PFSK-1 (cell line): ENCODE measurements around the gene ANKRD13D.

Experiments used
- FOXP2 ChIP-seq: optimal IDR thresholded peaks from 2 replicates; pipeline ENCODE3; 2011; ENCODE audit warnings: borderline replicate concordance, control low read depth, inconsistent platforms; ENCODE audit not compliant: insufficient read depth; ENCODE audit errors: extremely low read length, extremely low read depth
- POLR2AphosphoS5 ChIP-seq: IDR thresholded peaks from 2 replicates; pipeline ENCODE4 v1.6.1; 2012; ENCODE audit warnings: low read depth, mild to moderate bottlenecking, control low read depth, low read length, moderate library complexity
- SIN3A ChIP-seq: IDR thresholded peaks from 2 replicates; pipeline ENCODE4 v1.6.1; 2012; ENCODE audit warnings: mild to moderate bottlenecking, low read length, moderate library complexity, borderline replicate concordance; ENCODE audit not compliant: insufficient read depth
- TAF1 ChIP-seq: IDR thresholded peaks from 2 replicates; pipeline ENCODE4 v1.6.1; 2012; ENCODE audit warnings: low read length, control low read depth, borderline replicate concordance; ENCODE audit not compliant: insufficient read depth
- TF ChIP-seq, protein P1 (sequence below), 2 experiments: IDR thresholded peaks; 2 replicates each; pipeline versions ENCODE4 v1.6.1 to v1.8.0; 2011 to 2012; ENCODE audit warnings: low read depth in 2 of 2, low read length in 2 of 2, control low read depth in 1 of 2, inconsistent platforms in 1 of 2, mild to moderate bottlenecking in 1 of 2, moderate library complexity in 1 of 2; ENCODE audit not compliant: insufficient read depth in 1 of 2

Gene ANKRD13D

DNA sequence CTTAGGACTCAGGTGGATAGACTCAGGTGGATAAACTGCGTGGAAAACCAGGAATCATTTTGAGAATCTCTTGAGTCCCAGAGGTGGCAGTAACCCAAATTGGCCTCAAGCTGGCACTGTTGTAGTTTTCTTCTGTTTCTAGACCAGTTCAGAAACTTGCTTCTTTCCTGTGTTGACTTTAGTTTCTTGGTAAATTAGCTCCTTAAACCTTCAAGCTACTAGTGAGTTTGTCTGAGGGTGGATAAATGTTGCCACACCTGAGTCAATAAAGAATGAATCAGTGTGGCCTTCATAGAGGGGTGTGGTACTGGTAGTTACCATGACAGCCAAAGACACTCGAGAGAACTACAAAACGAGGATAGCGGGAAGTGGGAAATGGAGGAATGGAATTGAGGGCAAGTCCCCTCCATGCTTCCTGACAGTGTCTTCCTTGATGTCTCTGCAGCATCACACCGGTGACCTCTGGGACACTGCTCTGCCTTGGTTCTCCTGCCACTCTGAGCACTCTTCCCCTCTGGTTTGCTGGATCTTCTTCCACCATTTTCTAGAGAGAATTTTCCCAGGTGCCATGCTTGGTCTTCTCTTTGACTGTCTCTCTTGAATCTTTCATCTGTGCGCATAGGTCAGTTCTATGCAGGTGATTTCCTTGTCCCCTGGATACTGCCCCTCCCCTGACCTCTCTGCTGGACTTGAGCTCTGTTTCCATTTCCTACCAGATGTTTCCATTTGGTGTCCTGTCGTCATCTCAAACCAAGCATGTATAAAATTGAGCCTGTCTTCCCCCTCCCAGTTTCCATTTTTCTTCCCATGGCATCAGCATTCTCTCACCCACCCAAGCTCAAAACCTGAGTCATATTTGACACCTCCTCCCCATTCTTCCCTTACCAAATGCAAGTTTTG is 57.1 kb downstream of the ANKRD13D start:
- TF ChIP-seq FOXP2 = no peak
- TF ChIP-seq SIN3A = no peak
- TF ChIP-seq, protein P1, sequence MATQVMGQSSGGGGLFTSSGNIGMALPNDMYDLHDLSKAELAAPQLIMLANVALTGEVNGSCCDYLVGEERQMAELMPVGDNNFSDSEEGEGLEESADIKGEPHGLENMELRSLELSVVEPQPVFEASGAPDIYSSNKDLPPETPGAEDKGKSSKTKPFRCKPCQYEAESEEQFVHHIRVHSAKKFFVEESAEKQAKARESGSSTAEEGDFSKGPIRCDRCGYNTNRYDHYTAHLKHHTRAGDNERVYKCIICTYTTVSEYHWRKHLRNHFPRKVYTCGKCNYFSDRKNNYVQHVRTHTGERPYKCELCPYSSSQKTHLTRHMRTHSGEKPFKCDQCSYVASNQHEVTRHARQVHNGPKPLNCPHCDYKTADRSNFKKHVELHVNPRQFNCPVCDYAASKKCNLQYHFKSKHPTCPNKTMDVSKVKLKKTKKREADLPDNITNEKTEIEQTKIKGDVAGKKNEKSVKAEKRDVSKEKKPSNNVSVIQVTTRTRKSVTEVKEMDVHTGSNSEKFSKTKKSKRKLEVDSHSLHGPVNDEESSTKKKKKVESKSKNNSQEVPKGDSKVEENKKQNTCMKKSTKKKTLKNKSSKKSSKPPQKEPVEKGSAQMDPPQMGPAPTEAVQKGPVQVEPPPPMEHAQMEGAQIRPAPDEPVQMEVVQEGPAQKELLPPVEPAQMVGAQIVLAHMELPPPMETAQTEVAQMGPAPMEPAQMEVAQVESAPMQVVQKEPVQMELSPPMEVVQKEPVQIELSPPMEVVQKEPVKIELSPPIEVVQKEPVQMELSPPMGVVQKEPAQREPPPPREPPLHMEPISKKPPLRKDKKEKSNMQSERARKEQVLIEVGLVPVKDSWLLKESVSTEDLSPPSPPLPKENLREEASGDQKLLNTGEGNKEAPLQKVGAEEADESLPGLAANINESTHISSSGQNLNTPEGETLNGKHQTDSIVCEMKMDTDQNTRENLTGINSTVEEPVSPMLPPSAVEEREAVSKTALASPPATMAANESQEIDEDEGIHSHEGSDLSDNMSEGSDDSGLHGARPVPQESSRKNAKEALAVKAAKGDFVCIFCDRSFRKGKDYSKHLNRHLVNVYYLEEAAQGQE (IDR thresholded peaks at IDR 0.05; ENCODE audit: insufficient read depth in 1 of 2, low read depth in 2 of 2, low read length in 2 of 2) = no peak
- TF ChIP-seq POLR2AphosphoS5 = no peak
- TF ChIP-seq TAF1 = no peak

DNA sequence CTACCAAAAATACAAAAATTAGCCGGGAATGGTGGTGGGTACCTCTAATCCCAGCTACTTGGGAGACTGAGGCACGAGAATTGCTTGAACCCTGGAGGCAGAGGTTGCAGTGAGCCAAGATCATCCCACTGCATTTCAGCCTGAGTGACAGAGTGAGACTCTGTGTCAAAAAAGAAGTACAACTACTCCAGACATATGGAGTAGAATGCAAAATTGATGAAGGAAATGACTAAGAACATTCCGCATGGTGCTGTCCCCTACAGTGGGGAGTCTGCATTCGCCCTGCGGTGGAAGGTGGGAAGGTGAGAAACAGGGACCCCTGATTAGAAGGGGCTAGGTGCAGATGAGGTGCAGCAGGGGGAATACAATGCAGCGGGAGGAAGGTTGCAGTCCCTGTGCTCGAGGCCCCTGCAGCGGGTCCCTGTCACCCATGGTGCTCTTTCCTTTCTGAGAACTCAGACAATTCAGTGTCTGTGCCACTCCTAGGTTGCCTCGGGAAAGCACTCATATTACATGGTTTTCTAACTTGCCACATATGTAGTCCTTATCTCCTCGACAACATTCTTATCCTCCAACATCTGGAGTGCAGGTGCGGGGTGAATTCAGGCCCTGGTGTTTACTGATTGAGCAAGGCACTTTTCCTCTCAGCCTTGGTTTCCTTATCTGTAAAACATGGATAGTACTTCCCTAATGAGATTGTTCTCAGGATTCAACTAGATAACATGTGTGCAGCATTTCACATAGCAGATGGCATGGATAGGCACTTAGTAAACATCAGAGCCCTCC is 59.1 kb downstream of the ANKRD13D start:
- TF ChIP-seq FOXP2 (no peak), POLR2AphosphoS5 (no peak)
- TF ChIP-seq, protein P1 (IDR thresholded peaks at IDR 0.05; ENCODE audit: insufficient read depth in 1 of 2, low read depth in 2 of 2, low read length in 2 of 2) = no peak

DNA sequence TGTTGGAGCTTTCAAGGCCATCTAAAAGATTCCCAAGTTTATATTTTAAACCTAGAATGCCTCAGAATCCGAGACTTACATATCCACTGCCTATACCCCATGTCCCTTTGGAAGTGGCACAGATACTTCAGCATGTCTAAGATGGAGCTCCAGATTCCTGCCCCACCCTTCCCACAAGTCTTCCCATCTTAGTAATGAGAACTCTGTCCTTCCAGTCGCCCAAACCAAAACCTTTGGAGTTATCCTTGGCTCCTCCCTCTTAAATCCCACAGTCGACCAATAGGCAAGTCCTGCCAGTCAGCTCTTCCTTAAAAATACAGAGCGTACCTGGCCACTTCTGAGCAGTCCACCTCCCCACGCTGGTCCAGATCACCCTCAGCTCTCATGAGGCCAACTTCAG is 59.9 kb downstream of the ANKRD13D start:
- TF ChIP-seq TAF1 (no peak), FOXP2 (no peak), POLR2AphosphoS5 (no peak), SIN3A (no peak)
- TF ChIP-seq, protein P1 (IDR thresholded peaks at IDR 0.05; ENCODE audit: insufficient read depth in 1 of 2, low read depth in 2 of 2, low read length in 2 of 2) = no peak

DNA sequence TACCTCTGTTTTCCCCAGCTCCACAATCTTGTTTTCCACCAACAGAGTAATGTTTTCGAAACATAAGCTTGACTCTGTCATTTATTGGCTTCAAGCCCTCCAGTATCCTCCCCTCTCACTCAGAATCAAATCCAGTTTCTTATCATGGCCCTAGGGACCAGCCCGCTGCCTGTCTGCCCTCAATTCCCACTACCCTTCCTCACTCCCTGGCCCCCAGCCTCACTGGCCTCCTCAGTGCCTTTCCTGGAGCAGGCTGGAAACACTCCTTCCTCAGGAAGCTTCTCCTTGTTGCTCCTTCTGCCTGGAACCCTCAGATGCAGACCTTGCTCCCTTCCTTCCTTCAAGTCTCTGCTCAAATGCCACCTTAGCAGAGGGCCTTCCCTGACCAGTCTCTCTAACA is 60.4 kb downstream of the ANKRD13D start:
- TF ChIP-seq FOXP2 = no peak
- no peak for TF ChIP-seq SIN3A
- no peak for TF ChIP-seq POLR2AphosphoS5
- TF ChIP-seq, protein P1 (IDR thresholded peaks at IDR 0.05; ENCODE audit: insufficient read depth in 1 of 2, low read depth in 2 of 2, low read length in 2 of 2) = no peak
- TF ChIP-seq TAF1 = no peak
